Activated B cell treated with CpG ODN at 0.5 μM for 24 hours (primary cell): ENCODE data around the gene MRPS35. TPM values are rescaled to one million over a fixed set of nuclear protein-coding genes. Genes with fewer than 3 reads are reported as not detected.

ENCODE experiments used
- ATAC-seq: fragments of 200-7000 bp; cut with Tn5 transposase; one replicate; pipeline ENCODE4 v1.10.0; 2021; ENCODE audit warnings: low read depth, mild to moderate bottlenecking, moderate library complexity
- CTCF ChIA-PET: fragments of 350-600 bp; sonication (Branson Sonifier 250); formaldehyde crosslinking; loops from one replicate; lab custom pipeline; 2021; ENCODE audit warnings: antibody characterized with exemption; lab: Charles Lee
- POLR2A ChIA-PET: fragments of 350-600 bp; sonication (Branson Sonifier 250); formaldehyde crosslinking; loops from one replicate; lab custom pipeline; 2021; ENCODE audit warnings: antibody characterized with exemption; lab: Charles Lee
- DNase-seq: peaks from one replicate; pipeline ENCODE4 v3.0.0; 2022
- H3K27ac Mint-ChIP-seq: one replicate; pipeline ENCODE4 v1.8.0; 2020; ENCODE audit warnings: mixed read lengths
- H3K27me3 Mint-ChIP-seq: one replicate; pipeline ENCODE4 v1.8.0; 2021; ENCODE audit warnings: mixed read lengths
- H3K36me3 Mint-ChIP-seq: one replicate; pipeline ENCODE4 v1.8.0; 2021; ENCODE audit warnings: low read depth, mixed read lengths
- H3K4me1 Mint-ChIP-seq: one replicate; pipeline ENCODE4 v1.8.0; 2021; ENCODE audit warnings: mixed read lengths
- H3K4me3 Mint-ChIP-seq: one replicate; pipeline ENCODE4 v1.8.0; 2020; ENCODE audit warnings: mild to moderate bottlenecking, mixed read lengths
- H3K9me3 Mint-ChIP-seq: one replicate; pipeline ENCODE4 v1.8.0; 2020; ENCODE audit warnings: mixed read lengths
- intact Hi-C: fragments of 100-400 bp; cut with micrococcal nuclease; formaldehyde crosslinking; loops from one replicate; pipeline ENCODE4 v1.15.1; 2024
- total RNA-seq: library from RNA; stranded (reverse); gene quantifications from 2 replicates; pipeline ENCODE4 v1.2.3, GENCODE V29; 2022
- TF ChIP-seq, protein P1 (sequence below): fragments of 200-600 bp; IDR thresholded peaks from one replicate; pipeline ENCODE4 v1.8.0; 2022; ENCODE audit warnings: antibody characterized with exemption, mild to moderate bottlenecking

The MRPS35 gene
- total RNA-seq, 1 donor from 2014 or later: 36.2 TPM

DNA sequence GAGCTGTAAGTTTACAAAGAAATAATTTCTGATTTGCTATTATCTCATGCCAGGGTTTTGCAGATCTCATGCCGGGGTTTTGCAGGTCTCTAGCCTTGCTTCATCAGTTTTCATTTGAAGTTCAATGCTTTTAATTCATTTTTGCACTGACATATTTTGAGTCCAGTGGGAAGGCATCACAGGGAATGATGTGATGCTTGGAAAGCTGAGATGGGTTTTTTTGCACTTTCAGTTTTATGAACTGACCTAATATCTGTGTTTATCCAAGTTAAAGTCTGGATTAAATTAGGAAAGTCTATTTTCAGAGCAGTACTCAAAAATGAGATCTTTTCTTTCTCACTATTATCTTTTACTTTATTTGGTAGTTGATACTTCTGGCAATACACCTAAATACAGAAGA, 38.0 kb upstream of the MRPS35 start:
- Mint-ChIP-seq H3K4me1 (no peaks in the 10 kb centered on the region), H3K9me3 (no peaks in the 10 kb centered on the region)
- intact Hi-C loops: no loop called here

DNA sequence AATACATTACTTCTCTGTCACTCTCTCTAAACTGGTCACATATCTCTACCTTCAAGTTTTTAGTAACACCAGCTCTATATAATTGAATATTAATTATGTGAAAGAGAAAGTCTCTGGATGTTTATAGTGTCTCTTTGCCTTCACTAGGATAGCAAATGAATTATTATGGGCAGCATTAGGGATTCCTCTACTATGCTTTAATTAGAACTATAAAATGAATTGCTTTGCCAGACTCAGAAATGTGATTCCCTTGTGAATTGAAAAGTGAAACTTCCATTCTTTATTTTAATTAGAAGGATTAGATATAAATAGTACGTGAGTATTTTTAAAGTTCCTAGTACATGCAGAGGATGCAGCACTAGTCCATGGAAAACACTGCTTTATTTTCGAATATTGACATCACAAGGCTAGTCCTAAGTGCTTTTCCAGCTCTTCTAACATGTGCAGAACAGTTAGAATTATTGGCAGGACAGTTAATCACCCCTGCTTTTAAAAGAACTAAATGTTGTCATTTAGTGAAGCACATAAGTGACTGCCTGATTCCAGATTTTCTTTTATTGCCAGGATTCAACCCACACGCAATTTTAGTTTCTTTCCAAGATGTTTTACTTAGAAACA, 37.4 kb upstream of the MRPS35 start:
- Mint-ChIP-seq H3K27me3 (no peaks in the 10 kb centered on the region), H3K4me3 (no peak overlapping the region), H3K4me1 (no peaks in the 10 kb centered on the region), H3K9me3 (no peaks in the 10 kb centered on the region), H3K27ac (no peak overlapping the region), H3K36me3 (peaks cover 10% of the 10 kb centered on the region)
- DNase-seq (no peak), ATAC-seq (no peak)
- ChIA-PET CTCF (no interaction called here), POLR2A (no interaction called here)
- intact Hi-C loops: no loop called here
- TF ChIP-seq, protein P1, sequence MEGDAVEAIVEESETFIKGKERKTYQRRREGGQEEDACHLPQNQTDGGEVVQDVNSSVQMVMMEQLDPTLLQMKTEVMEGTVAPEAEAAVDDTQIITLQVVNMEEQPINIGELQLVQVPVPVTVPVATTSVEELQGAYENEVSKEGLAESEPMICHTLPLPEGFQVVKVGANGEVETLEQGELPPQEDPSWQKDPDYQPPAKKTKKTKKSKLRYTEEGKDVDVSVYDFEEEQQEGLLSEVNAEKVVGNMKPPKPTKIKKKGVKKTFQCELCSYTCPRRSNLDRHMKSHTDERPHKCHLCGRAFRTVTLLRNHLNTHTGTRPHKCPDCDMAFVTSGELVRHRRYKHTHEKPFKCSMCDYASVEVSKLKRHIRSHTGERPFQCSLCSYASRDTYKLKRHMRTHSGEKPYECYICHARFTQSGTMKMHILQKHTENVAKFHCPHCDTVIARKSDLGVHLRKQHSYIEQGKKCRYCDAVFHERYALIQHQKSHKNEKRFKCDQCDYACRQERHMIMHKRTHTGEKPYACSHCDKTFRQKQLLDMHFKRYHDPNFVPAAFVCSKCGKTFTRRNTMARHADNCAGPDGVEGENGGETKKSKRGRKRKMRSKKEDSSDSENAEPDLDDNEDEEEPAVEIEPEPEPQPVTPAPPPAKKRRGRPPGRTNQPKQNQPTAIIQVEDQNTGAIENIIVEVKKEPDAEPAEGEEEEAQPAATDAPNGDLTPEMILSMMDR: no peak

More for the DNA sequence above, 38.0 kb upstream of the MRPS35 start:
- Mint-ChIP-seq H3K36me3 (peaks cover 15% of the 10 kb centered on the region), H3K4me3 (no peak overlapping the region), H3K27me3 (no peaks in the 10 kb centered on the region), H3K27ac (no peak overlapping the region)
- DNase-seq (no peak), ATAC-seq (no peak)
- TF ChIP-seq, protein P1: no peak
- ChIA-PET CTCF (no interaction called here), POLR2A (no interaction called here)

DNA sequence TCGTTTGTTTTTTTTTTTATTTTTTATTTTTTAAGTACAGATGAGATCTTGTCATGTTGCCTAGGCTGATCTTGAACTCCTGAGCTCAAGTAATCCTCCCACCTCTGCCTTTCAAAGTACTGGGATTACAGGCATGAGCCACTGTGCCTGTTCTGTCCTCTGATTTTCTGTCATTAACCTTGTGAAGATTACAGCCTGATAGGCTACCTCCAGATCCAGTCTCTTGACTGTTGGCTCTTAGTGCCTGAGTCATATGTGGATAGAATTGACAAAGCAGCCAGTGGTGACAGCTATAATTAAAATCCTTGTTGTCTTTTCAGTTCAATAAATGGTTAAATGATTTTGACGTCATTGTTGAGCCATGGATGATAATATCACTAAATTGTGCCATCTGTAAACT, 35.6 kb upstream of the MRPS35 start:
- H3K27me3 Mint-ChIP-seq: no peaks in the 10 kb centered on the region
- H3K9me3 Mint-ChIP-seq: no peaks in the 10 kb centered on the region
- no peaks in the 10 kb centered on the region for H3K4me1 Mint-ChIP-seq
- no peak for ATAC-seq
- TF ChIP-seq, protein P1: no peak
- H3K4me3 Mint-ChIP-seq: no peak overlapping the region
- no peak overlapping the region for H3K27ac Mint-ChIP-seq
- POLR2A ChIA-PET: no interaction called here
- CTCF ChIA-PET: no interaction called here
- H3K36me3 Mint-ChIP-seq: peaks cover 8% of the 10 kb centered on the region
- no peak for DNase-seq
- intact Hi-C loops: no loop called here

DNA sequence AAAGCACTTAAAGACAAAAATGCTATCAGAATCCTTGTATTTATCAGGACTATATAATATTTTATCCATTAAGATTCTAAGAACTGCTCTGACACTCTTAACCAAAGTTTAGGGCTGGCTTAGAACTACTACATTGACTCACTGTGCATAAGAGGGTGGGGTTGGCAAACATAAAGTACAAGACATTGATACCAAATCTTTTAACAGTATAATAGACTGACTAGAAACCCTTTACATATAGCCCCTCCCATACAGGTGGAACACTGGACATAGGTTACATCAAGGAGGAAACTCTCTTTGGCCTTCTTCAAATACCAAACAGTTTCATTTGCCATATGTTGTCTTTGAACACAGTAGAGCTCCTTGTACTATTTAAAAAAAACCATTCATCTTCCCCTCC, 30.0 kb upstream of the MRPS35 start:
- ChIA-PET POLR2A (no interaction called here), CTCF (no interaction called here)
- H3K27me3 Mint-ChIP-seq: no peaks in the 10 kb centered on the region
- no peak overlapping the region for H3K27ac Mint-ChIP-seq
- ATAC-seq (no peak), DNase-seq (no peak)
- intact Hi-C loops: no loop called here
- H3K36me3 Mint-ChIP-seq: peaks cover 12% of the 10 kb centered on the region
- no peaks in the 10 kb centered on the region for H3K9me3 Mint-ChIP-seq
- no peaks in the 10 kb centered on the region for H3K4me1 Mint-ChIP-seq
- no peak overlapping the region for H3K4me3 Mint-ChIP-seq
- TF ChIP-seq, protein P1: no peak

DNA sequence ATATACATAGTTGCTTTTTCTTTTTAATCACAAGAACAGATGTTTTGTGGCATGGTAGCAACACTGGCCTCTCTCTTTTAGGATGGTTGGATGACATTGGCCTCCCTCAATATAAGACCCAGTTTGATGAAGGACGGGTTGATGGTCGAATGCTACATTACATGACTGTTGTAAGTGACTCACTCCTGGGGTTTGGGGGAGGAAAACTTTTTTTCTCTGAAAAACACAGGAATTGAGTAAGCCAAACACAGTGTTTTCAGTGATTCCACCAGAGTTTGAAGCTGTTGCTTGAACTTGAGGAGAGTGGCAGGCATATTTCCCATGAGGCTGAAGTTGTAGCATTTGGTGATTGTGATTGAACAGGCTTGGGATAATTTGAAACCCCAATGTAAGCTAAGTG, 28.1 kb upstream of the MRPS35 start:
- Mint-ChIP-seq H3K27me3 (no peaks in the 10 kb centered on the region), H3K27ac (no peak overlapping the region), H3K4me1 (no peaks in the 10 kb centered on the region), H3K36me3 (peaks cover 10% of the 10 kb centered on the region), H3K9me3 (no peaks in the 10 kb centered on the region), H3K4me3 (no peak overlapping the region)
- ATAC-seq: no peak
- intact Hi-C loops: no loop called here
- ChIA-PET CTCF (no interaction called here), POLR2A (no interaction called here)
- TF ChIP-seq, protein P1: no peak
- no peak for DNase-seq
